Colonic mucosa (tissue), 4 donors: ENCODE measurements around the gene ECEL1. TPM values are rescaled to one million over a fixed set of nuclear protein-coding genes. Genes with fewer than 3 reads are reported as not detected.

ENCODE experiments used
- DNase-seq: peaks from one replicate; pipeline ENCODE4 v3.0.0-alpha.2; 2020
- H3K27ac ChIP-seq: fragments of 200-600 bp; one replicate; pipeline ENCODE4 v1.8.0; 2021
- H3K27me3 ChIP-seq: fragments of 200-600 bp; one replicate; pipeline ENCODE4 v1.8.0; 2021
- H3K36me3 ChIP-seq: fragments of 200-600 bp; one replicate; pipeline ENCODE4 v1.8.0; 2021
- H3K4me1 ChIP-seq: fragments of 200-600 bp; one replicate; pipeline ENCODE4 v1.8.0; 2021; ENCODE audit warnings: mild to moderate bottlenecking
- H3K4me3 ChIP-seq: fragments of 200-600 bp; one replicate; pipeline ENCODE4 v1.8.0; 2021
- H3K9ac ChIP-seq, 2 donors: one replicate each; pipeline ENCODE4 v1.7.0; 2013; ENCODE audit warnings: control low read depth in 2 of 2, low read depth in 2 of 2, low read length in 2 of 2
- H3K9me3 ChIP-seq: fragments of 200-600 bp; one replicate; pipeline ENCODE4 v1.8.0; 2021
- CTCF ChIP-seq: fragments of 200-600 bp; IDR thresholded peaks from one replicate; pipeline ENCODE4 v1.8.0; 2022; ENCODE audit warnings: antibody characterized with exemption, mild to moderate bottlenecking
- intact Hi-C: fragments of 100-400 bp; cut with DNase I; formaldehyde crosslinking; loops from one replicate; pipeline ENCODE4 v1.14.1; 2022
- total RNA-seq, 2 donors: library from RNA; stranded (reverse); fragmentation: NEBNext Ultra II Directional in 1 of 2; extraction: Animal tissue kit (Norgen Biotek cat#: 25700) in 1 of 2; gene quantifications; one replicate each; pipeline ENCODE4 v1.2.1, GENCODE V29; 2021
- donor health status: healthy.
- donor health status: DM: no; HTN: no; CAD: no.
- donor health status: DM: no; HTN: no; CAD: no.

The ECEL1 gene
- total RNA-seq, 2 donors from 2014 or later: 0.12 to 0.40 TPM

- Histone ChIP-seq H3K36me3 (no peaks in the 10 kb centered on the region), H3K4me1 (no peaks in the 10 kb centered on the region), H3K9me3 (no peaks in the 10 kb centered on the region), H3K27ac (no peak overlapping the region), H3K27me3 (no peaks in the 10 kb centered on the region), H3K9ac (no peak overlapping the region), H3K4me3 (no peak overlapping the region)
- DNase-seq: no peak
- intact Hi-C loops: loop anchor here (5.0 kb wide), 2 partner anchors 72 to 532 kb away; no protein-coding TSS in a partner anchor
- TF ChIP-seq CTCF: peak; percentile 51
These were observed 47.9 kb downstream of the ECEL1 start for GRCh38 chr2:232439758-232440135.

- no peak for DNase-seq
- Histone ChIP-seq H3K27ac (no peak overlapping the region), H3K9ac (no peak overlapping the region), H3K4me3 (no peak overlapping the region), H3K9me3 (no peaks in the 10 kb centered on the region), H3K4me1 (no peaks in the 10 kb centered on the region), H3K27me3 (no peaks in the 10 kb centered on the region), H3K36me3 (no peaks in the 10 kb centered on the region)
- TF ChIP-seq CTCF: peak; percentile 68
- intact Hi-C loops: loop anchor here (5.0 kb wide), 2 partner anchors 72 to 532 kb away; no protein-coding TSS in a partner anchor
These were observed 48.5 kb downstream of the ECEL1 start for GRCh38 chr2:232438951-232439757.

GRCh38 chr2:232438091-232438490 lies 49.5 kb downstream of the ECEL1 start:
- H3K27me3 ChIP-seq: no peaks in the 10 kb centered on the region
- intact Hi-C loops: loop anchor here (5.0 kb wide), 2 partner anchors 71 to 531 kb away; no protein-coding TSS in a partner anchor
- H3K9ac ChIP-seq: no peak overlapping the region
- H3K27ac ChIP-seq: no peak overlapping the region
- no peaks in the 10 kb centered on the region for H3K4me1 ChIP-seq
- no peaks in the 10 kb centered on the region for H3K9me3 ChIP-seq
- TF ChIP-seq CTCF: no peak
- DNase-seq: no peak
- no peak overlapping the region for H3K4me3 ChIP-seq
- no peaks in the 10 kb centered on the region for H3K36me3 ChIP-seq

GRCh38 chr2:232437195-232437571 lies 50.5 kb downstream of the ECEL1 start:
- Histone ChIP-seq H3K27ac (no peak overlapping the region), H3K9ac (no peak overlapping the region), H3K4me1 (no peaks in the 10 kb centered on the region), H3K27me3 (no peaks in the 10 kb centered on the region), H3K9me3 (no peaks in the 10 kb centered on the region), H3K36me3 (no peaks in the 10 kb centered on the region), H3K4me3 (no peak overlapping the region)
- no peak for TF ChIP-seq CTCF
- intact Hi-C loops: loop anchor here (5.0 kb wide), 2 partner anchors 70 to 530 kb away; no protein-coding TSS in a partner anchor
- DNase-seq: no peak

- H3K9me3 ChIP-seq: no peaks in the 10 kb centered on the region
- no peaks in the 10 kb centered on the region for H3K36me3 ChIP-seq
- no peak overlapping the region for H3K4me3 ChIP-seq
- peak; percentile 15 for DNase-seq
- no peaks in the 10 kb centered on the region for H3K27me3 ChIP-seq
- intact Hi-C loops: loop anchor here (5.0 kb wide), 2 partner anchors 69 to 529 kb away; no protein-coding TSS in a partner anchor
- no peak for TF ChIP-seq CTCF
- no peak overlapping the region for H3K27ac ChIP-seq
- no peaks in the 10 kb centered on the region for H3K4me1 ChIP-seq
- no peak overlapping the region for H3K9ac ChIP-seq
These were observed 51.0 kb downstream of the ECEL1 start for GRCh38 chr2:232436381-232437194.
